ENCODE data around the gene SRSF3. TPM values are rescaled to one million over a fixed set of nuclear protein-coding genes. Genes with fewer than 3 reads are reported as not detected.

Gene SRSF3
- total RNA-seq, 1 donor from 2014 or later = 119 TPM

DNA sequence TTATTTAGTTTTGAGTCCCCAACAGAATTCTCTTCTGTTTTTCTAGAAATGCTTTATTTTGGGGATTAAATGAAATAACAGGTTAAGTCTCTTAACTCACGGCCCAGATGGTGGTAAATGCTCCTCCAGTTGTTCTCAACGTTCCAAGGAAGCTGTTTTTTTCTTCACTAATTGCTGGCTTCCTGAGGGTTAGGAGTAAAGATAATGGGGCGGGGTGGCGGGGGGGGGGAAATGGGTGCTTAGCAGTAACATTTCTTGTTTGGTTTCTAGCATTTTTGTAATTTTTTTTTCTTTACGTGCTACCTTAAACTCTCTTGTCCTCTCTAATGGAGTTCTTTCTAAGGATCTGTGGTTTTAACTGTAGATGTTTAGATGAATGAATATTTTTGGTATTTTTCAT, 2.2 kb downstream of the SRSF3 start:
- peak overlapping the region; percentile 79 for H3K4me3 ChIP-seq
- DNase-seq = no peak
- no peaks in the 10 kb centered on the region for H3K27me3 ChIP-seq (ENCODE audit: low read depth)
- H3K27ac ChIP-seq (replicated peaks) = peak overlapping the region; percentile 98
- peaks cover 82% of the 10 kb centered on the region for H3K4me1 ChIP-seq
- H3K9me3 ChIP-seq (replicated peaks) = no peaks in the 10 kb centered on the region
- H3K36me3 ChIP-seq = peaks cover 49% of the 10 kb centered on the region
- intact Hi-C loops (cut with micrococcal nuclease) = loop anchor here (10.0 kb wide), 1 partner anchor 52 kb away; the partner anchor contains the start of gene STK38
- TF ChIP-seq, protein P1, sequence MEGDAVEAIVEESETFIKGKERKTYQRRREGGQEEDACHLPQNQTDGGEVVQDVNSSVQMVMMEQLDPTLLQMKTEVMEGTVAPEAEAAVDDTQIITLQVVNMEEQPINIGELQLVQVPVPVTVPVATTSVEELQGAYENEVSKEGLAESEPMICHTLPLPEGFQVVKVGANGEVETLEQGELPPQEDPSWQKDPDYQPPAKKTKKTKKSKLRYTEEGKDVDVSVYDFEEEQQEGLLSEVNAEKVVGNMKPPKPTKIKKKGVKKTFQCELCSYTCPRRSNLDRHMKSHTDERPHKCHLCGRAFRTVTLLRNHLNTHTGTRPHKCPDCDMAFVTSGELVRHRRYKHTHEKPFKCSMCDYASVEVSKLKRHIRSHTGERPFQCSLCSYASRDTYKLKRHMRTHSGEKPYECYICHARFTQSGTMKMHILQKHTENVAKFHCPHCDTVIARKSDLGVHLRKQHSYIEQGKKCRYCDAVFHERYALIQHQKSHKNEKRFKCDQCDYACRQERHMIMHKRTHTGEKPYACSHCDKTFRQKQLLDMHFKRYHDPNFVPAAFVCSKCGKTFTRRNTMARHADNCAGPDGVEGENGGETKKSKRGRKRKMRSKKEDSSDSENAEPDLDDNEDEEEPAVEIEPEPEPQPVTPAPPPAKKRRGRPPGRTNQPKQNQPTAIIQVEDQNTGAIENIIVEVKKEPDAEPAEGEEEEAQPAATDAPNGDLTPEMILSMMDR (IDR thresholded peaks at IDR 0.05; ENCODE audit: borderline replicate concordance) = no peak

DNA sequence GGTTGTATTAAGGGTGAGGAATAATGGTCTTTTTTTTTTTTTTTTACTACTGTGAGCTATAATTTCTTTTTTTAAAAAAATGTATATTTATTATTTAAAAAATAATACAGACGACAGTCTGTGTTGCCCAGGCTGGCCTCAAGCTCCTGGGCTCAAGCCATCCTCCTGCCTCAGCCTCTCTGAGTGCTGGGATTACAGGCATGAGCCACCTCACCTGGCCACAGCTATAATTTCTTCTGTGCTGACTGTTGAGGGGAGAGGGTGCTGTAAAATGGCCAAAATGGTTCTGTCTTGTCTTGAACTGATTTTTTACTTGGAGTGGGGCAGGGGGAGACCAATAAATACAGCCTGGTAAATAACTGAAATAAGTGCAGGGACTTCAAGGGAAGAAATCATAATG, 3.6 kb downstream of the SRSF3 start:
- intact Hi-C loops (cut with micrococcal nuclease) = loop anchor here (10.0 kb wide), 1 partner anchor 53 kb away; the partner anchor contains the start of gene STK38
- TF ChIP-seq, protein P1 (IDR thresholded peaks at IDR 0.05; ENCODE audit: borderline replicate concordance) = no peak
- no peak for DNase-seq
- Histone ChIP-seq H3K4me3 (peak overlapping the region; percentile 79), H3K27ac (replicated peaks) (peak overlapping the region; percentile 20), H3K36me3 (peaks cover 63% of the 10 kb centered on the region), H3K4me1 (peaks cover 96% of the 10 kb centered on the region), H3K9me3 (replicated peaks) (no peaks in the 10 kb centered on the region), H3K27me3 (ENCODE audit: low read depth) (no peaks in the 10 kb centered on the region)

DNA sequence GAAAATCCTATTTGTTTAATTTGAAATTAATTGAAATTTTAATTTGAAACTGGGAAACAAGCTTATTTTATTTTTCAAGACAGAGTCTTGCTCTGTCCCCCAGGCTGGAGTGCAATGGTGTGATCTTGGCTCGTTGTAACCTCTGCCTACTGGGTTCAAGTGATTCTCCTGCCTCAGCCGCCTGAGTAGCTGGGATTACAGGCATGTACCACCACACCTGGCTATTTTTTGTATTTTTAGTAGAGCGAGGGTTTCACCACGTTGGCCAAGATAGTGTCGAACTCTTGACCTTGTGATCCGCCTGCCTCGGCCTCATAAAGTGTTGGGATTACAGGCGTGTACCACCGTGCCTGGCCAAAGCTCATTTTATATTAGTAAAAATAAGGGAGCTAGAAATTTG, 4.2 kb downstream of the SRSF3 start:
- no peaks in the 10 kb centered on the region for H3K9me3 ChIP-seq (replicated peaks)
- peaks cover 96% of the 10 kb centered on the region for H3K4me1 ChIP-seq
- TF ChIP-seq, protein P1 (IDR thresholded peaks at IDR 0.05; ENCODE audit: borderline replicate concordance) = no peak
- peak overlapping the region; percentile 20 for H3K27ac ChIP-seq (replicated peaks)
- intact Hi-C loops (cut with micrococcal nuclease) = loop anchor here (10.0 kb wide), 1 partner anchor 54 kb away; the partner anchor contains the start of gene STK38
- H3K27me3 ChIP-seq (ENCODE audit: low read depth) = no peaks in the 10 kb centered on the region
- H3K4me3 ChIP-seq = peak overlapping the region; percentile 79
- H3K36me3 ChIP-seq = peaks cover 68% of the 10 kb centered on the region
- DNase-seq = no peak

DNA sequence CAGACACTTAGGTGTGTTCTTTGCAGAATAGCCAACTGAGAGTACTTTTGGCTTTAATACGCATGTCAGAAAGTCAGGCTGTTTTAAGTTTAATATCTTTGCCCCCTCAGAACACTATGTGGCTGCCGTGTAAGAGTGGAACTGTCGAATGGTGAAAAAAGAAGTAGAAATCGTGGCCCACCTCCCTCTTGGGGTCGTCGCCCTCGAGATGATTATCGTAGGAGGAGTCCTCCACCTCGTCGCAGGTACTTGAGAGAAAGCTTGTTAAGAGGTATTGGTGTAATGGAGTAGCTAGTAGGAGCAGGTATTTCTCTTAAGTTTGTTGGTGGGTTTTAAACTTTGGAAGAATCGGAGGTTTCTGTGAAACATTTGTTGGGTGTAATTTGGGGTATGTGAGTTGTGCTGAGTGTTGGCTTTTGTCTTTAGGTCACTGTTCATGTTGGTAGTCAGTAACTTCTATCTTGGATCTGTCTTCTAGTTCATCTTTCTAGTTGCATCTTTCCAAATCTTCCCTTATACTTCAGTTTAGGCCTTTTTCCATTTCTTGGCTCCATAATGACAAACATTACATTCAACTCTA, 4.7 kb downstream of the SRSF3 start:
- no peaks in the 10 kb centered on the region for H3K27me3 ChIP-seq (ENCODE audit: low read depth)
- no peaks in the 10 kb centered on the region for H3K9me3 ChIP-seq (replicated peaks)
- H3K4me1 ChIP-seq = peaks cover 96% of the 10 kb centered on the region
- peaks cover 73% of the 10 kb centered on the region for H3K36me3 ChIP-seq
- peak overlapping the region; percentile 79 for H3K4me3 ChIP-seq
- intact Hi-C loops (cut with micrococcal nuclease) = loop anchor here (10.0 kb wide), 1 partner anchor 54 kb away; the partner anchor contains the start of gene STK38
- H3K27ac ChIP-seq (replicated peaks) = peak overlapping the region; percentile 20
- no peak for DNase-seq
- TF ChIP-seq, protein P1 (IDR thresholded peaks at IDR 0.05; ENCODE audit: borderline replicate concordance) = no peak

DNA sequence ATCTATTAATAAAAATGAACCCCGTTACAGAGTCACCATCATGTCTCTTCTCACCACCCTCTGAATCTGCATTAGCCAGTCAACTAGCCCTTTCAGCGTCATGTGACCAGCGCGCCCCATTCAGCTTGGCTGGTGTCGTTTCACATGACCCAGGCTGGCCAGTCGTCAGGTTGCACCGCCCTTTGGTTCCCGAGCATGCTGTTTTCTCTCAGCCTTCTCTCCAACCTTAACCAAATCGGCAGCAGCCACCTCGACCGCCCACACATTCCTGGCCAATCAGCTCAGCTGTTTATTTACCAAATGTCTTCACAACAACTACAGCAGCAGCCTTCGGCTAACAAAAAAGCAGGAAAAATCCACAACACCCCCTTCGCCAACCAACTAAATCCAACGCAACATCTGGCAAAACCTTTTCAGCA, 5.6 kb downstream of the SRSF3 start:
- TF ChIP-seq, protein P1 (IDR thresholded peaks at IDR 0.05; ENCODE audit: borderline replicate concordance) = no peak
- intact Hi-C loops (cut with micrococcal nuclease) = loop anchor here (10.0 kb wide), 1 partner anchor 55 kb away; the partner anchor contains the start of gene STK38
- Histone ChIP-seq H3K4me3 (peak overlapping the region; percentile 79), H3K36me3 (peaks cover 83% of the 10 kb centered on the region), H3K27me3 (ENCODE audit: low read depth) (no peaks in the 10 kb centered on the region), H3K4me1 (peaks cover 100% of the 10 kb centered on the region), H3K9me3 (replicated peaks) (no peaks in the 10 kb centered on the region), H3K27ac (replicated peaks) (peak overlapping the region; percentile 11)
- DNase-seq = no peak
